Trophoblast cell (in vitro differentiated cells and primary cell): ENCODE results near the gene SUSD2.
A peak's percentile ranks its signal among the peaks of the same experiment; 100 is the strongest.

Source experiments
- DNase-seq, 2 donors: peaks; one replicate each; pipeline ENCODE4 v3.0.0-alpha.2; 2016
- H2AFZ ChIP-seq: 2 replicates; pipeline ENCODE4 v1.6.1; 2013; ENCODE audit warnings: low read length, moderate library complexity, mild to moderate bottlenecking; ENCODE audit not compliant: insufficient read depth, poor library complexity
- H2AK5ac ChIP-seq: 2 replicates; pipeline ENCODE4 v1.6.1; 2013; ENCODE audit warnings: mild to moderate bottlenecking, low read length
- H2BK120ac ChIP-seq: 2 replicates; pipeline ENCODE4 v1.6.1; 2013; ENCODE audit warnings: low read length, mild to moderate bottlenecking, moderate library complexity; ENCODE audit not compliant: insufficient read depth, poor library complexity
- H2BK12ac ChIP-seq: 2 replicates; pipeline ENCODE4 v1.6.1; 2013; ENCODE audit warnings: mild to moderate bottlenecking, low read length, moderate library complexity
- H2BK5ac ChIP-seq: 2 replicates; pipeline ENCODE4 v1.6.1; 2013; ENCODE audit warnings: low read length, low read depth, moderate library complexity, mild to moderate bottlenecking; ENCODE audit not compliant: poor library complexity
- H3K14ac ChIP-seq: 2 replicates; pipeline ENCODE4 v1.6.1; 2013; ENCODE audit warnings: mild to moderate bottlenecking, low read length
- H3K18ac ChIP-seq: 2 replicates; pipeline ENCODE4 v1.6.1; 2013; ENCODE audit warnings: mild to moderate bottlenecking, low read length
- H3K23ac ChIP-seq: 2 replicates; pipeline ENCODE4 v1.6.1; 2013; ENCODE audit warnings: low read length
- H3K27ac ChIP-seq: 2 replicates; pipeline ENCODE4 v1.5.1; 2013; ENCODE audit warnings: low read depth, mild to moderate bottlenecking, inconsistent platforms, low read length, moderate library complexity
- H3K27me3 ChIP-seq: 2 replicates; pipeline ENCODE4 v1.6.1; 2013; ENCODE audit warnings: inconsistent platforms, mild to moderate bottlenecking, low read length, moderate library complexity; ENCODE audit not compliant: insufficient read depth
- H3K36me3 ChIP-seq, 2 experiments: 1 replicate in 1 of 2; 2 replicates in 1 of 2; pipeline ENCODE4 v1.6.1; 2013; ENCODE audit warnings: low read length in 2 of 2, mild to moderate bottlenecking in 2 of 2, moderate library complexity in 1 of 2; ENCODE audit not compliant: insufficient read depth in 2 of 2, control insufficient read depth in 1 of 2
- H3K4ac ChIP-seq: 2 replicates; pipeline ENCODE4 v1.6.1; 2013; ENCODE audit warnings: low read depth, mild to moderate bottlenecking, low read length, moderate library complexity
- H3K4me1 ChIP-seq, 2 experiments: 1 replicate in 1 of 2; 2 replicates in 1 of 2; pipeline ENCODE4 v1.6.1; 2013; ENCODE audit warnings: low read length in 2 of 2, mild to moderate bottlenecking in 2 of 2, moderate library complexity in 1 of 2; ENCODE audit not compliant: insufficient read depth in 2 of 2, control insufficient read depth in 1 of 2
- H3K4me2 ChIP-seq: 2 replicates; pipeline ENCODE4 v1.6.1; 2013; ENCODE audit warnings: inconsistent platforms, mild to moderate bottlenecking, low read length, moderate library complexity
- H3K4me3 ChIP-seq: 2 replicates; pipeline ENCODE4 v1.5.1; 2013; ENCODE audit warnings: mild to moderate bottlenecking, low read depth, low read length, inconsistent platforms
- H3K79me1 ChIP-seq: one replicate; pipeline ENCODE4 v1.6.1; 2013; ENCODE audit warnings: low read length
- H3K79me2 ChIP-seq: 2 replicates; pipeline ENCODE4 v1.6.1; 2013; ENCODE audit warnings: low read length, mild to moderate bottlenecking; ENCODE audit not compliant: control insufficient read depth, insufficient read depth, poor library complexity
- H3K9ac ChIP-seq: 2 replicates; pipeline ENCODE4 v1.6.1; 2013; ENCODE audit warnings: mild to moderate bottlenecking, low read length
- H3K9me3 ChIP-seq: 2 replicates; pipeline ENCODE4 v1.6.1; 2013; ENCODE audit warnings: low read depth, mild to moderate bottlenecking, control low read depth, inconsistent platforms, low read length; ENCODE audit not compliant: insufficient read depth
- H4K12ac ChIP-seq: 2 replicates; pipeline ENCODE4 v1.6.1; 2013; ENCODE audit warnings: low read depth, mild to moderate bottlenecking, low read length, moderate library complexity
- H4K8ac ChIP-seq: 2 replicates; pipeline ENCODE4 v1.6.1; 2013; ENCODE audit warnings: low read depth, mild to moderate bottlenecking, low read length, moderate library complexity
- H4K91ac ChIP-seq: one replicate; pipeline ENCODE4 v1.6.1; 2013; ENCODE audit warnings: low read depth, mild to moderate bottlenecking, low read length, moderate library complexity
- WGBS: extraction: QIAGEN DNeasy Blood & Tissue Kit; methylation state at CpG from one replicate; pipeline ENCODE4 v1.1.7; 2013; ENCODE audit warnings: missing lambda C conversion rate; ENCODE audit not compliant: insufficient read length, insufficient coverage; ENCODE audit errors: extremely low coverage; 5-methylcytosine and 5-hydroxymethylcytosine counted together

SUSD2 gene

DNA sequence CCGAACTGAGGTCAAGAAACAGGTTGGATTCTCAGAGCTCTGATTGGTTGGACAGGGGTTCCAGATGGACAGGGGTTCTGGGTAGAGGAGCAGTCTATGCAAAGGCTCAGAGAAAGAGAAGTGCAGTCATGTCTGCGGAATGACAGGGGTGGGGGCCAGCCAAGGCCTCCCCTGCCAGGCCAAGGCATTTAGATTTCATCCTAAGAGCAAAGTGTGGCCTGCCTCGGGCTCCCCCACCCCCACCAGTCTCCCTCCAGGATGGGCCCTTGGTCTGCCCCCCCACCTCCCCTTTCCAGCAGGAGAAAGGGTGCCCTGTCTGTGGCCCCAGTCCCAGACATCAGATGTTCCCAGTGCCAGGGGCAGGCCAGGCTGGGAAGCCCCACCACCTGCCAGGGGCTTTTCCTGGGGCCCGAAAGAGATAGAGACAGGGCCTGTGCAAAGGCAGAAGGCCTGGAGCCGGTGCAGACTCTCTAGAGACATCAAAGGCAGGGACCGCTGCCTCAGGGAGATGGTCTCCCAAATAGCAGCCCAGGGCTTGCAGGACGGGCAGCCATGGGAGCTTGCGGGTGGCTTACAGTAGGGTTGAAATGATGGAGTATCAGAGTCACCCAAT is 9.4 kb downstream of the SUSD2 start:
- Histone ChIP-seq H3K36me3 (peaks cover 2 to 6% of the 10 kb centered on the region in 2 experiments), H3K79me2 (no peaks in the 10 kb centered on the region), H2BK5ac (peak overlapping the region; percentile 58), H4K8ac (peak overlapping the region; percentile 64), H4K91ac (peak overlapping the region; percentile 93), H2AFZ (no peak overlapping the region), H3K9me3 (peaks cover 1% of the 10 kb centered on the region), H3K4me2 (no peak overlapping the region), H3K79me1 (peaks cover 20% of the 10 kb centered on the region), H2BK12ac (peak overlapping the region; percentile 93), H3K27me3 (no peaks in the 10 kb centered on the region), H3K4me1 (peaks cover 16 to 20% of the 10 kb centered on the region in 2 experiments), H3K23ac (no peak overlapping the region), H3K4ac (peak overlapping the region; percentile 7), H3K27ac (peak overlapping the region; percentile 11), H2BK120ac (peak overlapping the region; percentile 79), H3K14ac (peak overlapping the region; percentile 82), H3K9ac (no peak overlapping the region), H3K18ac (peak overlapping the region; percentile 62), H4K12ac (no peak overlapping the region), H3K4me3 (no peak overlapping the region), H2AK5ac (peak overlapping the region; percentile 98)
- WGBS = no CpG with 5 or more reads among the region's 8 CpGs
- no peak for DNase-seq

DNA sequence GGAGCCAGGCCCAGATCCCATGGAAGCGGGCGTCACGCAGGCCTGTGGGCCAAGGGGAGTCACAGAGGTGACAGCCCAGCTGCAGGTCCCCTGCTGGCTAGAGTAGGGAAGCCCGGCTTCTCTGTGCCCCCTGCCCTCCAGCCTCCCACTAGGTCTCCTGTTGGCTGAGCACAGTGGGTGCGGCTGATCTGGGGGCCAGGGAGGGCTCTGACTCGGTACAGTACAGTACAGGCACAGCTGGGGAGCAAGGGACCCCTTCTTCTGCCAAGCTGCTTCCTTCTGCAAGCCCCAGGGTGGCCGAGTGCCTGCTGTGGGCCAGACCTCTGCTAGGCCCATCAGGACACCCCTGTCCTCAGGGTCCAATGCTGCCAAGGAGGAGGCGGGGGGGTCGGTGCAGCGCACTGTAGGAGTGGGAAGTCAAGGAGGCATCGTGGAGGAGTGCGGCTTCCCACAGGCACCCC is 10.1 kb downstream of the SUSD2 start:
- Histone ChIP-seq H3K4me2 (no peak overlapping the region), H3K18ac (peak overlapping the region; percentile 62), H3K14ac (peak overlapping the region; percentile 64), H3K4ac (peak overlapping the region; percentile 3), H2AK5ac (peak overlapping the region; percentile 98), H3K9ac (no peak overlapping the region), H4K12ac (no peak overlapping the region), H3K79me1 (peaks cover 26% of the 10 kb centered on the region), H3K23ac (no peak overlapping the region), H4K8ac (peak overlapping the region; percentile 20), H2BK5ac (peak overlapping the region; percentile 6), H3K27me3 (no peaks in the 10 kb centered on the region), H3K27ac (no peak overlapping the region), H3K4me1 (peaks cover 18 to 20% of the 10 kb centered on the region in 2 experiments), H3K4me3 (no peak overlapping the region), H2BK12ac (peak overlapping the region; percentile 93), H3K79me2 (peaks cover 2% of the 10 kb centered on the region), H2AFZ (no peak overlapping the region), H3K36me3 (peaks cover 2 to 6% of the 10 kb centered on the region in 2 experiments), H4K91ac (peak overlapping the region; percentile 93), H3K9me3 (peaks cover 1% of the 10 kb centered on the region), H2BK120ac (peak overlapping the region; percentile 79)
- DNase-seq = no peak
- WGBS = no CpG with 5 or more reads among the region's 12 CpGs

DNA sequence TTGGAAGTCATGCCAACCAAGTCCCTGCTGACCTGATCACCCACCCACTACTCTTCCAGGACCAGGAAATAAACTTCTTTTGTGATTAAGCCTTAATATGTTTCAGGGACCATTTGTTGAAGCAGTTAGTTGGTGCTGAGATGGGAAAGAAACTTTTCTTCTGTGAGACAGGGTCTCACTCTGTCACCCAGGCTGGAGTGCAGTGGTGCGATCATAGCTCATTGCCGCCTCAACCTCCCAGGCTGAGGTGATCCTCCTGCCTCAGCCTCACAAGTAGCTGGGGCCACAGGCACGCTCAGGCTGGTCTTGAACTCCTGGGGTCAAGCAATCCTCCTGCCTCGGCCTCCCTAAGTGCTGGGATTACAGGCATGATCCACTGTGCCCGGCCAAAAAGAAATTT is 10.6 kb downstream of the SUSD2 start:
- Histone ChIP-seq H4K8ac (no peak overlapping the region), H2BK120ac (peak overlapping the region; percentile 79), H3K4me1 (peaks cover 18 to 20% of the 10 kb centered on the region in 2 experiments), H3K18ac (peak overlapping the region; percentile 62), H2BK12ac (peak overlapping the region; percentile 93), H3K9me3 (peaks cover 1% of the 10 kb centered on the region), H3K9ac (no peak overlapping the region), H3K79me1 (peaks cover 27% of the 10 kb centered on the region), H3K14ac (peak overlapping the region; percentile 64), H3K27ac (no peak overlapping the region), H3K4me3 (no peak overlapping the region), H2AK5ac (peak overlapping the region; percentile 98), H3K4ac (peak overlapping the region; percentile 3), H3K4me2 (no peak overlapping the region), H2AFZ (no peak overlapping the region), H4K12ac (no peak overlapping the region), H4K91ac (peak overlapping the region; percentile 93), H3K36me3 (peaks cover 2 to 6% of the 10 kb centered on the region in 2 experiments), H3K27me3 (no peaks in the 10 kb centered on the region), H3K23ac (no peak overlapping the region), H2BK5ac (no peak overlapping the region), H3K79me2 (peaks cover 2% of the 10 kb centered on the region)
- no peak for DNase-seq
- WGBS = no CpG with 5 or more reads among the region's 5 CpGs

DNA sequence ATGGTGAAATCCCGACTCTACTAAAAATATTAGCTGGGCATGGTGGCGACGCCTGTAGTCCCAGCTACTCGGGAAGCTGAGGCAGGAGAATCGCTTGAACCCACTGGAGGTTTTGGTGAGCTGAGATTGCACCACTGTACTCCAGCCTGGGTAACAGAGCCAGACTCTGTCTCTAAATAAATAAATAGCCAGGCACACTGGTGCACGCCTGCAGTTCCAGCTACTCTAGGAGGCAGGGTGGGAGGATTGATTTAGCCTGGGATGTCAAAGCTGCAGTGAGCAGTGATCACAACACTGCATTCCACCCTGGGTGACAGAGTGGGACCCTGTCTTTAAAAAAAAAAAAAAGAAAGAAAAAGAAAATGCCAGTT is 17.4 kb downstream of the SUSD2 start:
- Histone ChIP-seq H3K79me2 (peaks cover 4% of the 10 kb centered on the region), H3K18ac (no peak overlapping the region), H2AFZ (no peak overlapping the region), H2AK5ac (no peak overlapping the region), H2BK5ac (peak overlapping the region; percentile 80), H3K9ac (no peak overlapping the region), H2BK120ac (peak overlapping the region; percentile 81), H4K91ac (peak overlapping the region; percentile 91), H3K36me3 (no peaks in the 10 kb centered on the region), H3K27me3 (no peaks in the 10 kb centered on the region), H3K23ac (no peak overlapping the region), H3K9me3 (no peaks in the 10 kb centered on the region), H3K4me3 (no peak overlapping the region), H3K4me1 (peaks cover 30 to 34% of the 10 kb centered on the region in 2 experiments), H3K14ac (peak overlapping the region; percentile 49), H4K8ac (peak overlapping the region; percentile 15), H3K4me2 (no peak overlapping the region), H2BK12ac (peak overlapping the region; percentile 92), H3K79me1 (peaks cover 43% of the 10 kb centered on the region), H3K27ac (peak overlapping the region; percentile 73), H3K4ac (no peak overlapping the region), H4K12ac (no peak overlapping the region)
- peak in 1 of 2 donors; percentile 51 for DNase-seq
- WGBS = no CpG with 5 or more reads among the region's 6 CpGs
